ENCODE results near the gene HSD17B7.
"Not testable (repeated sequence)": the region's sequence is repeated elsewhere in the genome, so short reads cannot be mapped to it uniquely, and the experiment has no call there.

Gene HSD17B7, protein sequence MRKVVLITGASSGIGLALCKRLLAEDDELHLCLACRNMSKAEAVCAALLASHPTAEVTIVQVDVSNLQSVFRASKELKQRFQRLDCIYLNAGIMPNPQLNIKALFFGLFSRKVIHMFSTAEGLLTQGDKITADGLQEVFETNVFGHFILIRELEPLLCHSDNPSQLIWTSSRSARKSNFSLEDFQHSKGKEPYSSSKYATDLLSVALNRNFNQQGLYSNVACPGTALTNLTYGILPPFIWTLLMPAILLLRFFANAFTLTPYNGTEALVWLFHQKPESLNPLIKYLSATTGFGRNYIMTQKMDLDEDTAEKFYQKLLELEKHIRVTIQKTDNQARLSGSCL

GRCh38 chr1:162790303-162790984 is at the start of gene HSD17B7:
HSD17B7 (plus strand) TSS chr1:162790702; CDS start chr1:162790801, 99 bp downstream.
- DNase-seq: peak; percentile 79

GRCh38 chr1:162740755-162741154 is 49.7 kb upstream of the HSD17B7 start:
- no peak for DNase-seq

DNA sequence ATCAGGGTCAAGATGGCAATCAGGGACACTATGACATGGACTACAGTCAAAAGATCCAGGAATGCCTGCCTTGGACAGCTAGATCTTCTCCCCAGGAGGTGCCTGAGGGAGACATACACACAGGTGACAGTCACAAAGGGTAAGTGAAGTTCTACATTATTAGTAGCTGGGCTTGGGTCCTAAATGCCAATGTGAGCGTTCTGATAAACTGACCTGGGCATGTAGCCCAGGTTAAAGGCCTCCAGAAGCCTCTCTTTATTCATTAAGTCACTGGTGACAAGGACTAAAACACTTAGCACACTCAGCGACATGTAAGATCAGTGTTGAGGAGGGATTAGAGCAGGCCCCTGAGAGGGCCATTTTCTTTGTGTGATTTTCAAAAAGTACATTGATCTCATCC is 48.9 kb upstream of the HSD17B7 start:
- DNase-seq: no peak

GRCh38 chr1:162746264-162746942 is 44.1 kb upstream of the HSD17B7 start:
- not testable (repeated sequence) for DNase-seq

DNA sequence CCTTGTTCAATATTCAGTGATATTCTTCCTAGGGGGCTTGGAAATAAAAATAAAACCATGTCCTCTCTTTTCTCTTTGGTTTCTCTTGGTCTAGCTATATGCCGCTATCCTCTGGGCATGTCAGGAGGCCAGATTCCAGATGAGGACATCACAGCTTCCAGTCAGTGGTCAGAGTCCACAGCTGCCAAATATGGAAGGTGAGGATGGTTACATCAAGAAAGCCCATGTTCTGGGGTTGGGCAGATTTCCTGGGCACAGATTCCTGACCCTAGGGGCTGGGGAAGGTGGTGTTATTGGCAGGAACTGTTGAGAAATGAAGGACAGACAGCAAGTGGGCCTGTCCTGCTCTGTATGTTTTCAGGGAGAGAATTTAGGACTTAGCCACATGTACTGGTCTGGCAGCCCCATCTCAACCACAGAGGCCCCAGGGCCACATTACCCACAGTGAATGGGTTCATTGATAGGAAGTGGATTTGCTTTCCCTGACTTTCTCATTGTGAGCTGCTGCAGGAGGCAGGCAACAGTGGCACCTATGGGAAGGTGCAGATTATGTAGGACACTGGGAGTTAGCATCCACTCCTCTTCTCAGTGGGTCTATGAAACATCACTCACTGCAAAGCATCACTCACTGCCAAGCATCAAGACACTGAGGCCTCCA is 37.4 kb upstream of the HSD17B7 start:
- DNase-seq: no peak

DNA sequence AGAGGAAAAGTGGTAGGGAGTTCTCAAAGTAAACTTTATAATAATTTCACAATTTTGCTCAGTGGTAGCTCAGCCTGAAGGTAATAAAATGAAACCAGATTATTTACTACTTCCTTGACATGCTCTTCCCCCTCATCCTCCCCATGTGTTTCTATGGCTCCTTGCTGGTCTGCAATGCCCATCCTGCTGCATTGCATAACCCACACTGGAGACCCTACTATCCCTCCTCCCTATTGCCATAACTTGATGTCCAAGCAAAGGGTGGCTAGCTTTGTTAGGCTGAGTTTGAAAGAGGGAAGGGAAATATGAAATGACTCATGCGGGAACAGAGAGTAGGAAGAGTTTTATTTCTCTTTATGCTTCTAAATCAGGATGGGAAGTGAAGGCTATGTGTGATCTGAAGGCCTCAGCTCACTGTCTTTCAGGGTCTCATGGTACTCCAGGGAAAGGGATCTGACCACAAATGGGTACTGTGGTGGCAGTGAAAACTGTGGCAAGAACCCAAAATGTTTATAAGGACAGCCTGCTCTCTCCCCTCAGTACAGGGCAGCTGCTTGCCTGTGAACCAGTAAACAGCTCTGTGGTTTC is 36.4 kb upstream of the HSD17B7 start:
- no peak for DNase-seq

DNA sequence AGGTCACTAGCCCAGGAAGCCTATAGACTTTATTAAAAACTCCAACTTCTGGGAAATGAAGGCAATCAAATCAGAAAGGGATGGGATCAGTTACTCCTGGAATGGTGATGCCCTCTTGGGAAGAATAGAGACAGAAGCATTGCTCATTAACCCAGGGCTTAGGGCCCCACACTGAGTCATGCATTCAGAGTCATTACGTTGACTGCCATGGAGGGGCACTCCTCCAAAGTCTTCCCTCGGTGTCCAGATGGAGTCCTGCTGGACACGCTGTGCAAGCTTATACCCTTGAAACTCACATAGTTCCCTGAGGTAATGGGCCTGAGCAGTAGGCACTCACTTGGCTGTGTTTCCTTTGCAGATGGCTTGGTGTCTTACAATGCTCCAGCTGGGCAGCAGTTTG is 35.2 kb upstream of the HSD17B7 start:
- DNase-seq: no peak

DNA sequence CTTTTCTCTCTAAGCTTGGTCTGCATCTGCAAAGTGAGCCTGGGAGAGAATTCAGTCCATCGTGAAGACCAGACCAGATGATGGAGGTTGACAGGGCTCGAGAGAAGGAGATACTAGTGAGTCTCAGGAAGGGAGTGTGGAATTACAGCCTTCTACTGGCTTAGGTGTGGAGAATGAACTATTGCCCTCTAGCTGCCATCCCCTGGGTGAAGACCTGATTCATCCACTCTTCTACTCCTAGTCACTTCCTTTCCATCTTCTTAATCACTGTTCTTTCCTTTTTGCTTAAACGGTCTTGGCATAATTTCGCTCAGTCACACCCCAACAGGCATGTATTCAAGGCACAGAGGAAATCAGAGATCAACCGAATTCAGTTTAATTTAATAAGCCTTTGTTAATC is 34.0 kb upstream of the HSD17B7 start:
- no peak for DNase-seq

DNA sequence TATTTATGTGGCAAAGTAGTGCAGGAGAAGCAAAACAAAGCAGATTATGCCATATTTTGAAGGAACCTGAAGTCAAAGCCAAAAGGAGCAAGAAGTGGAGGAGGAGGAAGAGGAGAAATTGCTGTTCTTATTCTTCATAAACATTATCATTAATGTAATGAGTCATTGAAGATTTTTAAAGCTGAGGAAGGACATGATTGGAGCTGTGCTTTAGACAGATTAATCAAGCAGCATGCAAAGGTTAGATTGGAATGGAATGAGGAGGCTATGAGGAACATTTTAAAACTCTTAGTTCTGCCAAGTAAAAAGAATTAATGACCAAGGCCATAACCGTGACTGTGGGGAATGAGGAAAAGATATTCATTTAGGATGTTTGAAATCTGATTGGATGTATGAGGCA is 33.0 kb upstream of the HSD17B7 start:
- DNase-seq: no peak

- no peak for DNase-seq
Measured at GRCh38 chr1:162765788-162766187, 24.7 kb upstream of the HSD17B7 start.

DNA sequence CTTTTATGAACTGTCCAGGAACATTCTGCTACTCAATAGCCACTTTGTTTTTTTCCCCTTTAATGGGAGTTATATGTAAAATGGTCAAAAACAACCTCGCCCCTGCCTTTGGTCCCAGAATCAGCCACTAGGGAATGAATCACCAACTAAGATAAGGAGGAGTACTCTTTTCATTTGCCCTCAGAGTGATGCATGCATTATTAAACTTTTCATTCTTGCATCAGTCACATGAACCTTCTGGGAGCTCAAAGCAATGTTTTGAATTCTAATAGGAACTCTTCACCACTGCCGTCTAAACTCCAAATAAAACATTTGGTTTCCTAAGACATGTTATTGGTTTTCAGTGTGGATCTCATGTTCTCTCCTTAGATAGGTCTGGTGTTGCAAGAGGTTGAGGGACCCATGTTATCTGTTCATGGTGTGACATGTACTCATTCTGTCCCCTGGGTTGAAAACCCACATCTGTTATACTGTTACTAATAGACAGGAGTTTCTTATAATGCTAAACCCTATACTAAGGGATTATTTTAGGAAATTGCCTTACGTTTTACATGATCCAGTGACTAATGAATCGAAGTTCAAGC is 17.8 kb upstream of the HSD17B7 start:
- no peak for DNase-seq

DNA sequence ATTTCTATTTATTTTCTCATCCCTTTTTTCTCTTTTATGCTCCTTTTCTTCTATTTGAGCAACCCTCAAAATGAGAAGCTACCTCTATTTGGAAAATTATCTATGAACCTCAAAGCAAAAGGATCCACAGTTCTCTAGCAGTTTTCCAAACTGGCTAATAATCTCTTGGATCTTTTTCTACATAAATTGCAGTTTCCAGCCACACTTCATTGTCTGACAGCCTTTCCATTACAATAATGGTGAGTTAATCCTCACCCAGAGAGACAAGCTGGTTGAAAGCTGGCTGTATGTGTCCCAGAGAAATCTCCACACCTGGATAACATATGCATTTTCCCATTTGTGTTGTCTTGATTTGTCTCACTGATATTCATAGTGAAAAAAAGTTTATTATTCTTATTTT is 16.5 kb upstream of the HSD17B7 start:
- DNase-seq: no peak

GRCh38 chr1:162779043-162779442 is 11.5 kb upstream of the HSD17B7 start:
- no peak for DNase-seq

- no peak for DNase-seq
Measured at GRCh38 chr1:162782671-162783070, 7.8 kb upstream of the HSD17B7 start.

GRCh38 chr1:162784926-162785325 is 5.6 kb upstream of the HSD17B7 start:
- not testable (repeated sequence) for DNase-seq

DNA sequence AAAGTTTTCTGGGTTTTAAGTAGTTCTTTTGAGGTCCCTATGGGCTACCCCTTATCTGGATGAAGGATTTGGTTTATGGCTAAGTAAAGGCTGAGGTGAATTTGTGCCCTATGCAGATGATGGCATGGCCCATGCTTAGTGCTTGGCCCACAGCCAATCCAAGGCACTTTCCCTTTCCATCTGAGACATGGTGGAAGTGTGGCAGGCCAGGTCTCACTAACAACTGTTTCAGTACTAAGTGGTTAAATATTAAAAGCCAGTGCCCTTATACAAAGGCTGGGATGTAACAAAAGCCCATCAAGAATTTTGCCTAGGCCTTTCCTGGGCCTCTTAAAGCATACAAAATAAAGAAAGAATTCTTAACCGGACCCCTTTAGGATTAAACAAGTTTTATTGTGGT is 1.7 kb upstream of the HSD17B7 start:
- not testable (repeated sequence) for DNase-seq

DNA sequence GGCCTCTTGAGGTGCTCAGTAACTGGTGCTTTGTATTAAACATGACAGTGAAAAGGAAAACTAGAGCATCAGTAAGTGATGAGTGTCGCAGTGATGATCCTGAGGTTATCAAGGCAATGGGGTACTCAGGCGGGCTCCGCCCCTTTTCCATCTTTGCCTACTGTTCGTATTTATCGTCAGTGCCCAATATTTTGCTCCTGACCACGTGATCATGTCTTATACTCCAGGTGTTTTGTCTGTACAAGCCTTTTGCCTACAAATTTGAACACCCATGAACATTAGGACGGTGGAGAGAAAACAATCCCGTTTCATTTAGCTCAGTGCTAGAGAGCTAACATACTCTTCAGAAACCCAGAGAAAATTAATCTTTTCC is 469 bp downstream of the HSD17B7 start:
- not testable (repeated sequence) for DNase-seq

DNA sequence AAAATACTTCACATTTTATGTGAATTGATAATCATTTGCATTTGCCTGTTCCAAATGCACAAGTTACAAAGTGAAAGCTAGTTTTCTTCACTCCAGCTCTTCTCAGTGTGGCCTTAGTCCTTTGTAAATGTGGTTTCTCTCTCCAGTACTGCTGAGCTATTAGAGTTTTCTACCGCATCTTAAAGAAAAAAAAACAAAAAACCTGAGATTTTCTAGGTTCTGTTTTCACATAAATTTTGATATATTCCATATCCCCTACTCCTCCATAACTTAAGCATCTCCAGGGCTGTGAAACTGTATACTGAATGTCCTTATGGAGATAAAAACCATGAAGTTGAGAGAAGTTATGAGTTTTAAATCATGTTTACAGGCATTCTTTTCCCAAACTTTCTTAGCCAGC is 3.8 kb downstream of the HSD17B7 start:
- DNase-seq: not testable (repeated sequence)

- DNase-seq: not testable (repeated sequence)
Measured at GRCh38 chr1:162796617-162797279, 6.2 kb downstream of the HSD17B7 start.

GRCh38 chr1:162799995-162800830 is 9.7 kb downstream of the HSD17B7 start:
- not testable (repeated sequence) for DNase-seq

DNA sequence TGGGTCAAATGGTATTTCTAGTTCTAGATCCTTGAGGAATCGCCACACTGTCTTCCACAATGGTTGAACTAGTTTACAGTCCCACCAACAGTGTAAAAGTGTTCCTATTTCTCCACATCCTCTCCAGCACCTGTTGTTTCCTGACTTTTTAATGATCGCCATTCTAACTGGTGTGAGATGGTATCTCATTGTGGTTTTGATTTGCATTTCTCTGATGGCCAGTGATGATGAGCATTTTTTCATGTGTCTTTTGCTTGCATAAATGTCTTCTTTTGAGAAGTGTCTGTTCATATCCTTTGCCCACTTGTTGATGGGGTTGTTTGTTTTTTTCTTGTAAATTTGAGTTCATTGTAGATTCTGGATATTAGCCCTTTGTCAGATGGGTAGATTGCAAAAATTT is 17.0 kb downstream of the HSD17B7 start:
- not testable (repeated sequence) for DNase-seq
